ENCODE results near the gene NPLOC4.

DNA sequence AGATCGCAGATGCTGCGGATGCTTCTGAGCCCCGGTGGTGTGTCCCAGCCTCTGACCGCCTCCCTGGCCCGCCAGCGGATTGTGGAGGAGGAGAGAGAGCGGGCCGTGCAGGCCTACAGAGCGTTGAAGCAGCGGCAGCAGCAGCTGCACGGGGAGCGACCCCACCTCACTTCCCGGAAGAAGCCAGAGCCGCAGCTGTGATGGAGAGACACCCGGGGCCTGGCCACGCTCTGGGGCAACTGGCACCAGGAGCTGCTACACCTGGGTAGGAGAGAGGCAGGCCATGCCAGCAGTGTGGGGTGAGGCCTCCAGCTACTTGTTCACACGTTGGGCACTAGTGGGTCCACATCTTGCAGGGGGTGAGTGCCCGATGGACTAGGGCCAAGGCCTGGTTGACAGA lies 35.6 kb upstream of the NPLOC4 start:
- TF ChIP-seq CTCF (conservative IDR thresholded peaks at IDR 0.05) (no peak), EZH2 (IDR thresholded peaks at IDR 0.05; ENCODE audit: low read depth) (no peak)
